ENCODE measurements around the gene RSPO1. TPM values are rescaled to one million over a fixed set of nuclear protein-coding genes. Genes with fewer than 3 reads are reported as not detected.

RSPO1 gene
- polyA plus RNA-seq, 1 donor (not counting 4 experiments of a cell fraction or from before 2014, with no cell fraction given), result not detected

GRCh38 chr1:37575692-37576091 is 59.0 kb downstream of the RSPO1 start:
- no peak overlapping the region for H3K4me2 ChIP-seq (ENCODE audit: control insufficient read depth, extremely low read depth, insufficient read depth, low read depth, low read length)
- DNase-seq (ENCODE audit: low read depth, low spot score) (no peak), FAIRE-seq (no peak)
- no peaks in the 10 kb centered on the region for H3K27me3 ChIP-seq (ENCODE audit: control insufficient read depth, extremely low read depth, insufficient read depth, low read length)
- H3K9ac ChIP-seq (ENCODE audit: control insufficient read depth, extremely low read depth, insufficient read depth, low read length), result no peak overlapping the region
- H3K79me2 ChIP-seq (ENCODE audit: control insufficient read depth, insufficient read depth, low read length), result no peaks in the 10 kb centered on the region
- peaks cover 28 to 63% of the 10 kb centered on the region in 2 experiments for H3K36me3 ChIP-seq (ENCODE audit: control insufficient read depth in 2 of 2, extremely low read depth in 1 of 2, insufficient read depth in 2 of 2, low read length in 2 of 2)
- peaks cover 27% of the 10 kb centered on the region for H3K4me1 ChIP-seq (ENCODE audit: control insufficient read depth, extremely low read depth, insufficient read depth, low read length)
- no peaks in the 10 kb centered on the region for H3K9me3 ChIP-seq (ENCODE audit: control insufficient read depth, low read depth, low read length)
- H2AFZ ChIP-seq (ENCODE audit: control insufficient read depth, low read length), result no peak overlapping the region
- H4K20me1 ChIP-seq (ENCODE audit: control insufficient read depth, extremely low read depth, insufficient read depth, low read length), result no peaks in the 10 kb centered on the region
- dilution Hi-C loops (cut with MboI; ENCODE audit: extremely low pct_ligation_motif_present, low sequenced_read_pairs), result loop anchor here (25.0 kb wide), 1 partner anchor 112 kb away; the partner anchor contains the start of gene CDCA8
- TF ChIP-seq CTCF (optimal IDR thresholded peaks at IDR 0.05 in 1 of 3, IDR thresholded peaks at IDR 0.05 in 1 of 3, conservative IDR thresholded peaks at IDR 0.05 in 1 of 3; ENCODE audit: extremely low read depth in 1 of 3, insufficient read depth in 2 of 3, low read length in 3 of 3), result no peak
- no peak overlapping the region for H3K4me3 ChIP-seq (ENCODE audit: control insufficient read depth in 2 of 3, extremely low read depth in 1 of 3, insufficient read depth in 2 of 3, low read depth in 1 of 3, low read length in 3 of 3)
- H3K27ac ChIP-seq (ENCODE audit: control insufficient read depth, insufficient read depth, low read length), result no peak overlapping the region
- no peaks in the 10 kb centered on the region for H3K9me1 ChIP-seq (ENCODE audit: control insufficient read depth, extremely low read depth, insufficient read depth, low read length)

- H3K4me1 ChIP-seq (ENCODE audit: control insufficient read depth, extremely low read depth, insufficient read depth, low read length), result peaks cover 27% of the 10 kb centered on the region
- peaks cover 29 to 64% of the 10 kb centered on the region in 2 experiments for H3K36me3 ChIP-seq (ENCODE audit: control insufficient read depth in 2 of 2, extremely low read depth in 1 of 2, insufficient read depth in 2 of 2, low read length in 2 of 2)
- FAIRE-seq (peak; percentile 75), DNase-seq (ENCODE audit: low read depth, low spot score) (no peak)
- no peaks in the 10 kb centered on the region for H3K9me1 ChIP-seq (ENCODE audit: control insufficient read depth, extremely low read depth, insufficient read depth, low read length)
- no peak overlapping the region for H3K4me2 ChIP-seq (ENCODE audit: control insufficient read depth, extremely low read depth, insufficient read depth, low read depth, low read length)
- H3K9me3 ChIP-seq (ENCODE audit: control insufficient read depth, low read depth, low read length), result no peaks in the 10 kb centered on the region
- no peaks in the 10 kb centered on the region for H4K20me1 ChIP-seq (ENCODE audit: control insufficient read depth, extremely low read depth, insufficient read depth, low read length)
- no peaks in the 10 kb centered on the region for H3K79me2 ChIP-seq (ENCODE audit: control insufficient read depth, insufficient read depth, low read length)
- no peaks in the 10 kb centered on the region for H3K27me3 ChIP-seq (ENCODE audit: control insufficient read depth, extremely low read depth, insufficient read depth, low read length)
- H3K9ac ChIP-seq (ENCODE audit: control insufficient read depth, extremely low read depth, insufficient read depth, low read length), result no peak overlapping the region
- H3K4me3 ChIP-seq (ENCODE audit: control insufficient read depth in 2 of 3, extremely low read depth in 1 of 3, insufficient read depth in 2 of 3, low read depth in 1 of 3, low read length in 3 of 3), result no peak overlapping the region
- H2AFZ ChIP-seq (ENCODE audit: control insufficient read depth, low read length), result no peak overlapping the region
- no peak overlapping the region for H3K27ac ChIP-seq (ENCODE audit: control insufficient read depth, insufficient read depth, low read length)
- TF ChIP-seq CTCF (optimal IDR thresholded peaks at IDR 0.05 in 1 of 3, IDR thresholded peaks at IDR 0.05 in 1 of 3, conservative IDR thresholded peaks at IDR 0.05 in 1 of 3; ENCODE audit: extremely low read depth in 1 of 3, insufficient read depth in 2 of 3, low read length in 3 of 3) (no peak), EZH2 (IDR thresholded peaks at IDR 0.05; ENCODE audit: low read length) (no peak)
- dilution Hi-C loops (cut with MboI; ENCODE audit: extremely low pct_ligation_motif_present, low sequenced_read_pairs), result loop anchor here (25.0 kb wide), 1 partner anchor 112 kb away; the partner anchor contains the start of gene CDCA8
Measured at GRCh38 chr1:37574834-37575480, 59.7 kb downstream of the RSPO1 start.

Data from keratinocyte (primary cell).